Liver (tissue), 9 donors: Measurements from ENCODE around the gene TUBG2. TPM values are rescaled to one million over a fixed set of nuclear protein-coding genes. Genes with fewer than 3 reads are reported as not detected.

Source experiments
- DNase-seq: peaks from one replicate; pipeline ENCODE4 v3.0.0-alpha.2; 2017; ENCODE audit warnings: low spot score
- H3K27ac ChIP-seq, 2 donors: one replicate each; pipeline ENCODE4 v1.7.0; 2013; ENCODE audit warnings: inconsistent platforms in 2 of 2, low read length in 2 of 2, control low read depth in 1 of 2, low read depth in 1 of 2, mild to moderate bottlenecking in 1 of 2
- H3K27me3 ChIP-seq, 4 donors: one replicate each; pipeline versions ENCODE4 v1.6.1 to v1.7.0; 2013; ENCODE audit warnings: low read length in 3 of 4, inconsistent platforms in 1 of 4, mild to moderate bottlenecking in 1 of 4, moderate library complexity in 1 of 4; ENCODE audit not compliant: control insufficient read depth in 4 of 4, insufficient read depth in 4 of 4
- H3K36me3 ChIP-seq, 4 donors: one replicate each; pipeline versions ENCODE4 v1.6.1 to v1.7.0; 2013; ENCODE audit warnings: low read length in 3 of 4, mild to moderate bottlenecking in 3 of 4, low read depth in 1 of 4, moderate library complexity in 1 of 4; ENCODE audit not compliant: control insufficient read depth in 4 of 4, insufficient read depth in 3 of 4
- H3K4me1 ChIP-seq, 4 donors: one replicate each; pipeline versions ENCODE4 v1.6.1 to v1.7.0; 2013; ENCODE audit warnings: low read length in 3 of 4, mild to moderate bottlenecking in 3 of 4, moderate library complexity in 1 of 4; ENCODE audit not compliant: control insufficient read depth in 4 of 4, insufficient read depth in 4 of 4
- H3K4me3 ChIP-seq, 3 donors: one replicate each; pipeline versions ENCODE4 v1.6.1 to v1.7.0; 2013; ENCODE audit warnings: low read length in 3 of 3, control low read depth in 1 of 3, low read depth in 1 of 3, mild to moderate bottlenecking in 1 of 3
- H3K9ac ChIP-seq, 2 donors: one replicate each; pipeline ENCODE4 v1.7.0; 2013; ENCODE audit warnings: low read length in 2 of 2, mild to moderate bottlenecking in 2 of 2, moderate library complexity in 2 of 2, control low read depth in 1 of 2, low read depth in 1 of 2
- H3K9me3 ChIP-seq, 4 donors: one replicate each; pipeline versions ENCODE4 v1.6.1 to v1.7.0; 2013; ENCODE audit warnings: low read length in 3 of 4; ENCODE audit not compliant: control insufficient read depth in 4 of 4
- CTCF ChIP-seq: fragments of 150-350 bp; IDR thresholded peaks from 2 replicates; pipeline ENCODE4 v1.5.1; 2017; ENCODE audit warnings: improper control_type of control experiment, low read depth, low read length; ENCODE audit not compliant: missing input control
- EGR1 ChIP-seq, 2 donors: IDR thresholded peaks; 2 replicates each; pipeline ENCODE4 v1.6.1; 2016 to 2018; ENCODE audit warnings: antibody characterized with exemption in 2 of 2, low read depth in 2 of 2
- FOXA1 ChIP-seq: IDR thresholded peaks from 2 replicates; pipeline ENCODE4 v1.6.1; 2016; ENCODE audit warnings: antibody characterized with exemption
- GABPA ChIP-seq, 2 donors: IDR thresholded peaks in 1 of 2; conservative IDR thresholded peaks in 1 of 2; 2 replicates each; pipeline ENCODE4 v1.6.1; 2016; ENCODE audit warnings: antibody characterized with exemption in 2 of 2, mild to moderate bottlenecking in 1 of 2, moderate library complexity in 1 of 2
- HNF4G ChIP-seq: IDR thresholded peaks from 2 replicates; pipeline ENCODE4 v1.6.1; 2016; ENCODE audit warnings: antibody characterized with exemption
- JUND ChIP-seq, 2 donors: IDR thresholded peaks; 2 replicates each; pipeline ENCODE4 v1.6.1; 2016; ENCODE audit warnings: antibody characterized with exemption in 2 of 2
- NR2F2 ChIP-seq: IDR thresholded peaks from 2 replicates; pipeline ENCODE4 v1.6.1; 2016; ENCODE audit warnings: antibody characterized with exemption
- RAD21 ChIP-seq, 2 donors: IDR thresholded peaks; 2 replicates each; pipeline ENCODE4 v1.6.1; 2016; ENCODE audit warnings: antibody characterized with exemption in 2 of 2, mild to moderate bottlenecking in 2 of 2
- RXRA ChIP-seq, 2 donors: IDR thresholded peaks; 2 replicates each; pipeline ENCODE4 v1.6.1; 2017 to 2018; ENCODE audit warnings: antibody characterized with exemption in 2 of 2, mild to moderate bottlenecking in 1 of 2
- ZBTB33 ChIP-seq: IDR thresholded peaks from 2 replicates; pipeline ENCODE4 v1.6.1; 2016; ENCODE audit warnings: antibody characterized with exemption
- WGBS: extraction: QIAGEN DNeasy Blood & Tissue Kit; methylation state at CpG from one replicate; pipeline ENCODE4 v1.1.7; 2013; 5-methylcytosine and 5-hydroxymethylcytosine counted together
- polyA plus RNA-seq, 2 donors: library from polyadenylated mRNA; stranded (reverse) in 1 of 2; unstranded in 1 of 2; fragments of 200-250 nt in 1 of 2; fragments of >200 nt in 1 of 2; fragmentation: Nextera tagmentation in 1 of 2; extraction: Ambion mirVana in 1 of 2; gene quantifications; one replicate each; pipeline versions ENCODE4 v1.2.1 to v1.2.3, GENCODE V29; 2013 to 2015
- total RNA-seq, 2 donors: library from RNA; depleted of rRNA; stranded (reverse); fragments of >200 nt; gene quantifications; one replicate each; pipeline ENCODE4 v1.2.3, GENCODE V29; 2014
- TF ChIP-seq, protein P1 (sequence below): IDR thresholded peaks from 2 replicates; pipeline ENCODE4 v1.6.1; 2016; ENCODE audit warnings: antibody characterized with exemption
- TF ChIP-seq, protein P2 (sequence below): IDR thresholded peaks from 2 replicates; pipeline ENCODE4 v1.6.1; 2016; ENCODE audit warnings: antibody characterized with exemption, mild to moderate bottlenecking
- donor health status: healthy.
- donor health status: healthy.
- donor health status: healthy.
- donor health status: healthy.
- donor health status: healthy.

TUBG2 gene
- total and polyA plus RNA-seq, 4 donors = 1.4 to 10.8 (median 5.0) TPM

GRCh38 chr17:42685831-42686230, 26.7 kb downstream of the TUBG2 start:
- Histone ChIP-seq H3K9ac (no peak overlapping the region), H3K4me3 (no peak overlapping the region), H3K27me3 (peaks cover 0 to 11% (median 0%) of the 10 kb centered on the region in 4 donors), H3K36me3 (no peaks in the 10 kb centered on the region), H3K27ac (no peak overlapping the region), H3K4me1 (peaks cover 8 to 24% (median 14%) of the 10 kb centered on the region in 4 donors), H3K9me3 (no peaks in the 10 kb centered on the region)
- WGBS = 47% methylated on average over 14 of the region's 14 CpGs
- no peak for DNase-seq
- TF ChIP-seq CTCF = no peak
- no peak for TF ChIP-seq FOXA1
- TF ChIP-seq RXRA (IDR thresholded peaks at IDR 0.05) = no peak
- TF ChIP-seq ZBTB33 = no peak
- no peak for TF ChIP-seq GABPA (IDR thresholded peaks at IDR 0.05 in 1 of 2, conservative IDR thresholded peaks at IDR 0.05 in 1 of 2)
- no peak for TF ChIP-seq HNF4G
- no peak for TF ChIP-seq JUND (IDR thresholded peaks at IDR 0.05)

DNA sequence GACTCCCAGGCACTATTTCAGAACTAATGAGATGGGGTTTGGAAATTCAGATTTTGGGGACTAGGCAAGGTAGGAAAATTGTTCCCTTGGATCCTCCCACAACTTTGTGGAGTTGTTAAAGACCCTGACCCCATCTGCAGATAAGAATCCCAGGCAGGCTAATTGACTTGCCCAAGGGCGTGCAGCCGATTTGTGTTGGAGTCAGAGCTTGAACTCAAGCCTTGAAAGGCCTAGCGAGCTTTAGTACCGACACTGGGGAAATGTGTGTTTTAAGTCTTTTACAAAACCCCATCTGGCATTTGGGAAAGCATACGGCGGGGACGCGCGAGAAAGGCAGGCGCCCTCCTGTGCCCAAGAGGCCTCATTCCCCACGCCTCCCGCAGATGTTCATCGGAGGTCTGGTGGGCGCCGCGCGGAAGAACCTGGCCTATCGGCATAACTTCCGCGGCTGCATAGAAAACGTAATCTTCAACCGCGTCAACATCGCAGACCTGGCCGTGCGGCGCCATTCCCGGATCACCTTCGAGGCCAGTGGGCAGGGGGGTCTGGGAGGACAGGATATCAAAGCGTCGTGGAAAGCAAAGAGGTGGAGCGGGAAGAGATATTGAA, 27.5 kb downstream of the TUBG2 start:
- 50% methylated on average over 32 of the region's 32 CpGs for WGBS
- Histone ChIP-seq H3K4me3 (no peak overlapping the region), H3K27me3 (peaks cover 0 to 11% (median 0%) of the 10 kb centered on the region in 4 donors), H3K9ac (no peak overlapping the region), H3K27ac (no peak overlapping the region), H3K4me1 (peaks cover 8 to 24% (median 14%) of the 10 kb centered on the region in 4 donors), H3K9me3 (no peaks in the 10 kb centered on the region), H3K36me3 (no peaks in the 10 kb centered on the region)
- TF ChIP-seq RAD21 (IDR thresholded peaks at IDR 0.05) (no peak), NR2F2 (no peak), EGR1 (IDR thresholded peaks at IDR 0.05; ENCODE audit: low read depth in 2 of 2) (no peak), GABPA (IDR thresholded peaks at IDR 0.05 in 1 of 2, conservative IDR thresholded peaks at IDR 0.05 in 1 of 2) (no peak), JUND (IDR thresholded peaks at IDR 0.05) (no peak)
- TF ChIP-seq, protein P1, sequence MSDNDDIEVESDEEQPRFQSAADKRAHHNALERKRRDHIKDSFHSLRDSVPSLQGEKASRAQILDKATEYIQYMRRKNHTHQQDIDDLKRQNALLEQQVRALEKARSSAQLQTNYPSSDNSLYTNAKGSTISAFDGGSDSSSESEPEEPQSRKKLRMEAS = no peak
- TF ChIP-seq, protein P2, sequence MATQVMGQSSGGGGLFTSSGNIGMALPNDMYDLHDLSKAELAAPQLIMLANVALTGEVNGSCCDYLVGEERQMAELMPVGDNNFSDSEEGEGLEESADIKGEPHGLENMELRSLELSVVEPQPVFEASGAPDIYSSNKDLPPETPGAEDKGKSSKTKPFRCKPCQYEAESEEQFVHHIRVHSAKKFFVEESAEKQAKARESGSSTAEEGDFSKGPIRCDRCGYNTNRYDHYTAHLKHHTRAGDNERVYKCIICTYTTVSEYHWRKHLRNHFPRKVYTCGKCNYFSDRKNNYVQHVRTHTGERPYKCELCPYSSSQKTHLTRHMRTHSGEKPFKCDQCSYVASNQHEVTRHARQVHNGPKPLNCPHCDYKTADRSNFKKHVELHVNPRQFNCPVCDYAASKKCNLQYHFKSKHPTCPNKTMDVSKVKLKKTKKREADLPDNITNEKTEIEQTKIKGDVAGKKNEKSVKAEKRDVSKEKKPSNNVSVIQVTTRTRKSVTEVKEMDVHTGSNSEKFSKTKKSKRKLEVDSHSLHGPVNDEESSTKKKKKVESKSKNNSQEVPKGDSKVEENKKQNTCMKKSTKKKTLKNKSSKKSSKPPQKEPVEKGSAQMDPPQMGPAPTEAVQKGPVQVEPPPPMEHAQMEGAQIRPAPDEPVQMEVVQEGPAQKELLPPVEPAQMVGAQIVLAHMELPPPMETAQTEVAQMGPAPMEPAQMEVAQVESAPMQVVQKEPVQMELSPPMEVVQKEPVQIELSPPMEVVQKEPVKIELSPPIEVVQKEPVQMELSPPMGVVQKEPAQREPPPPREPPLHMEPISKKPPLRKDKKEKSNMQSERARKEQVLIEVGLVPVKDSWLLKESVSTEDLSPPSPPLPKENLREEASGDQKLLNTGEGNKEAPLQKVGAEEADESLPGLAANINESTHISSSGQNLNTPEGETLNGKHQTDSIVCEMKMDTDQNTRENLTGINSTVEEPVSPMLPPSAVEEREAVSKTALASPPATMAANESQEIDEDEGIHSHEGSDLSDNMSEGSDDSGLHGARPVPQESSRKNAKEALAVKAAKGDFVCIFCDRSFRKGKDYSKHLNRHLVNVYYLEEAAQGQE = no peak
- no peak for DNase-seq
